ENCODE data around the gene ABCC2.
"Not testable (repeated sequence)": the region's sequence is repeated elsewhere in the genome, so short reads cannot be mapped to it uniquely, and the experiment has no call there.

Gene ABCC2

DNA sequence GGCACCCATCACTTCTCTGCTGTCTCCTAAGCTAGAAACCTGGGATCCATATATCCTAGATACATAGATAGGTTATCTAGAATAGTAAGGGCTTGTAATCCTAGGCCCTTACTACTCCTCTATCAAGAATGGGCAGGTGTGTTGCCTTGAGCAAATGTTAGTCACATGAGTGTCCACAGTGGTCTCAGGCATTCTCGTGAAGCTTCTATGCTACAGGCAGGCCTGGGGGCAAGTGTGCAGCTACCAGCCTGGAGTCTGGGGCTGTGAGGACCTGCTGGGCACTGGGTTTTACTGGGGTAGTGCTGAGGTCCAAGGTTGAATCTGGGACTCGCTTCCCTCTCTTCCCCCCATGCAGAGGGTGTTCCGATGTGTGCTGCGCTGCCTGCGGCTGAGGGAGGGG lies 91.4 kb downstream of the ABCC2 start:
- DNase-seq (ENCODE audit: low read depth in 1 of 2, low spot score in 1 of 2) = no peak
- in situ Hi-C loops (cut with HindIII; ENCODE audit: low pct_unique_long_range_greater_than_20kb, low sequenced_read_pairs) = no loop called here
- TF ChIP-seq JUND (IDR thresholded peaks at IDR 0.05; ENCODE audit: low read depth) = no peak

DNA sequence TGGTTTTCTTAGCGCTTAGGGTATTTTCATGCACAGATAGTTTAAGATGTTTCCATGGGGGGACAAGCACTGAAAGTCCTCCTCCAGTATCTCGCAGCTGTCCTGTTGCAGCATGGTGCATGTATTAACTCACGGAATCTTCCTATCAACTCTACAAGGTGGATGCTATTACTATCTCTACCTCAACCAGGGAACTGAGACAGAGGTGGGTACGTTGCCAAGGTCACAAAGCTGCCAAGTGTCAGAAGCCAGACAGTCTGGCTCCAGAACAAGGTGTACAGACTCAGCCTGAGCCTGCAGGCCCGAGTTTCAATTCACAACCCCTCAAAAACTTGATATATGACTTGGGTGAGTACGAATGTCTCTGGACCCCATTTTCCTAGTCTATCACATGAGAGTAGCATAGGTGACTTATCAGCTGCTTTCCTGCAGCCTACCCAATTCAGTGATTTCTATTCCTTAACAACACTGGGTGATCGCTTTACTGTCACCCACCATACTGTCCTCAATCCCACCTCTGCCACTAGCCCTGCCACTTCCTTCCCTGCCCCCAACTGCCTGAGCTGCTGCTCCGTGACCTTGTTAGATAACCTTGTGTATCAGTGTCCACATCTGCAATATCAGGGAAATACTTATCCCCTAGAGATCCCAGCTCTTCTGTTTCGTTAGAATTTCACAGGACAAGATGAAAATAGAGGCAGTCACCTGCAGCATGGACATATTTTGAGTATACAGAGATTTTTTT lies 92.1 kb downstream of the ABCC2 start:
- DNase-seq (ENCODE audit: low read depth in 1 of 2, low spot score in 1 of 2) = no peak
- TF ChIP-seq JUND (IDR thresholded peaks at IDR 0.05; ENCODE audit: low read depth) = no peak
- in situ Hi-C loops (cut with HindIII; ENCODE audit: low pct_unique_long_range_greater_than_20kb, low sequenced_read_pairs) = no loop called here

DNA sequence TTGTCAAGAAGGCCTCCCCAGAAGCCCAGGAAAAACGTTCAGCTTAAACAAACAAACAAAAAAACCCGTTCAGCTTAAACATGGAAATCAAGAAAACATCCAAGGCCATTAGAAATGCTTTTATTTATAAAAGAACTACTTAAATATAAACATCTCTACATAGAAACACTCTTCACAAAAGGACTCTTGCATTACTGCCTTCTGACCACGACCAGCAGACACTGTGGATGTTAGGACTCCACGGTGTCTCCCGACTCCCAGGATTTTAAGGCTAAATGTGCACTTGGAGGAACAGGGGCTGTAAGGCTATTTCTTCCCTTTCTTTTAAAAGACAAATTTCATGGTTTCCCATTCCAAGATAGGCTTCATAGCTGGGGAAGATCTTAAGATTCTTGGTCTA lies 93.0 kb downstream of the ABCC2 start:
- no peak for DNase-seq (ENCODE audit: low read depth in 1 of 2, low spot score in 1 of 2)
- no peak for TF ChIP-seq JUND (IDR thresholded peaks at IDR 0.05; ENCODE audit: low read depth)
- in situ Hi-C loops (cut with HindIII; ENCODE audit: low pct_unique_long_range_greater_than_20kb, low sequenced_read_pairs) = no loop called here

DNA sequence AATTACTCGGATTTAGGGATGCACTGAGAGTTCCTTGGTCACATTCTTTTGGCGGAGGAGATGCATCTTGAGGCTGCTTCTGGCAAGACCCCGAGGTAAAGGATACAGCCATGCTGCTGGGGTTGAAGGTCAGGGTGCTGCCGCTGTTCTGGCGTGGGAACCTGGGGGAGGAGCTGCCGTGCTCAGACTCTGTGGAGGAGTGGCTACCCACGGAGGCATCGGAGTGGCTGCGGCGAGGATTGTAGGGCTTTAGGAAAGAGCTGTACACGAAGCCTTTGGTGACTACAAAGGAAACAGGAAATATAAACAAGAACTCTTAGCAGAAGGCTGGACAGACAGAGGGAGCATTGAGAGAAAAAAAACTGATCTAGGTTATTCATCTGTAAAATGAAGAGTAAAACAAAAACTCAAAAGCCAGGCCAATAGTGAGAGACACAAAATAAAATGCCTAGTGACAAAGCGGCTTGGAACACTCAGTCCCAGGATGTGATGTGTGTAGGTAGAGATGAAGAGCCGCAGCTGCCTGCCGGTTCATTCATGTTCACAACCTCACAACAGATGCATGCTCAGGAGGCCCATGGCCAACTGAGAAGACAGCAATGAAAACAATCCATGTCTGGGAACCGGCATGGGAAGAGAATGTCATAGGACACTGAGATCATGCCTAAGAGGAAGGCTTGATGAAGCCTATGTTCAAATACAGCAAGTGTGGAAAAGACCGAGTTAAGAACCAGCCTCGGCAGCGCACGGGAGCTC lies 97.8 kb downstream of the ABCC2 start:
- TF ChIP-seq JUND (IDR thresholded peaks at IDR 0.05; ENCODE audit: low read depth) = no peak
- DNase-seq (ENCODE audit: low read depth in 1 of 2, low spot score in 1 of 2) = no peak
- in situ Hi-C loops (cut with HindIII; ENCODE audit: low pct_unique_long_range_greater_than_20kb, low sequenced_read_pairs) = no loop called here

DNA sequence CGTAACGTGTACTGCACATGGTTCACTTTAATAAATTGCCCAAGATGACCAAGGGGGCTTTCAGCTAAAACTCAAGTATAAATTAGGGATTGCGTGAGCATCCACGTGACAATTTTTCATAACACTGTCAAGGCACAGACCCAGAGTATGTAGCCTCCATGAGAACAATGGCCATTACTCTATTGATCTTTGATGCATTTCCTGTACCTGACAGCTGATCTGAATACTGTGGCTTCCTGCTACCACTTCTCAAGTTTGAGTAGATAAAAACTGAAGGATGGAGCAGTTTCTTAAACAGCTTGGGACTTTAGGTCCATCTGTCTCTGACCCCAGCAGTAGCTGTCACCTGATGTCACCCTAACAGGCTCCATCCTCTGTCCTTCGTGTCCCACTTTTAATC lies 98.9 kb downstream of the ABCC2 start:
- in situ Hi-C loops (cut with HindIII; ENCODE audit: low pct_unique_long_range_greater_than_20kb, low sequenced_read_pairs) = no loop called here
- no peak for DNase-seq (ENCODE audit: low read depth in 1 of 2, low spot score in 1 of 2)
- TF ChIP-seq JUND (IDR thresholded peaks at IDR 0.05; ENCODE audit: low read depth) = no peak

DNA sequence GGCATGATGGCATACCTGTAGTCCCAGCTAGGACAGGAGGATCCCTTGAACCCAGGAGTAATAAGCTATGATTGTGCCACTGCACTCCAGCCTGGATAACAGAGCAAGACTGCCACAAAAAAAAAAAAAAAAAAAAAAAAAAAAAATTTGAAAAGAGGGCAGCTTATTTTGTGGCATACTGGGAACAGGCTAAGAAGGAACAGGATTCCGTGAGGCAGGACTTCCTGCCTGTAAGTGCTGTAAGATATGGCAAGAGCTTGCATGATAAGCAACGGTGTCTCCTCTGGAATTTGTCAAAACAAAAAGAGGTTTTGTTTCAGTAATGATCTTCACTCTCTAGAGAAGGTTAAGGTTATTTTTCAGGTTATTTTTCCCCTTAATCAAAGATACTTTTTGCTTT lies 101.1 kb downstream of the ABCC2 start:
- in situ Hi-C loops (cut with HindIII; ENCODE audit: low pct_unique_long_range_greater_than_20kb, low sequenced_read_pairs) = no loop called here
- no peak for TF ChIP-seq JUND (IDR thresholded peaks at IDR 0.05; ENCODE audit: low read depth)
- no peak for DNase-seq (ENCODE audit: low read depth in 1 of 2, low spot score in 1 of 2)

DNA sequence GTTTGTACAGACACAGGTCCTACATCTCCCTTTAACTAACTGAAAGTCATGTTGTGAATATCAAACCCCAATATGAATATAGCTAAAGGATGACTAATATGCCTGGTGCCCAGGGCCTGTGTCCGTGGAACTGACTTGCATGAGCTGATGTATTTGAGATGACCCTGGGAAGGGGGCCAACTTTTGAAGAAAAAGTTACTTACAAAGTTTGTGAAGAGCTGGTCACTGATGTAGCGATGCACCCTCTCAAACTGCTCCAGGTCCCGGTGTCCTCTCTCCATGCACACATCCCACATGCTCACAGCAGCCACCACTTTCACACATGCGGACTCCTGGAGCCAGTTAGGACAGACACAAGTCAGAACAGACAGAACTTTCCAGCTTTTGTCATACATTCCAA lies 106.2 kb downstream of the ABCC2 start:
- DNase-seq (ENCODE audit: low read depth in 1 of 2, low spot score in 1 of 2) = no peak
- in situ Hi-C loops (cut with HindIII; ENCODE audit: low pct_unique_long_range_greater_than_20kb, low sequenced_read_pairs) = no loop called here
- TF ChIP-seq JUND (IDR thresholded peaks at IDR 0.05; ENCODE audit: low read depth) = no peak

DNA sequence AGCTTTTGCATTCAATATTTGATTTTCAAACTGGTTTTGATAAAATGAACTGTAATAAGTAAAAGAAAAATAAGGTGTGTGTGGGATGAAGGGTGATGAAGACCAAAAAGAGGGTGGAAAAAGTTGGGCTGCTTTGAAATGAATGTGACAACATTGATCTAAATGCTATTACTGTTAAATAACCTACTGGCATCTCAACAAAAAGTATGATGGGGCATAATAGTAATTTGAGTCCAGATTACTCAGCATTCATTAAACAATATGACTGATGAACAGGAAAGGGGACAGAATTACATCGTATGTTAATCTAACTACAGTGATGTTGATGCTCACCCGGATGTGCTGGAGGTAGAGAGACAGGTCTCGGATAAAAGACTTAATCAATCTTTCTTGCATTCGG lies 112.2 kb downstream of the ABCC2 start:
- no peak for DNase-seq (ENCODE audit: low read depth in 1 of 2, low spot score in 1 of 2)
- in situ Hi-C loops (cut with HindIII; ENCODE audit: low pct_unique_long_range_greater_than_20kb, low sequenced_read_pairs) = no loop called here
- TF ChIP-seq JUND (IDR thresholded peaks at IDR 0.05; ENCODE audit: low read depth) = no peak

DNA sequence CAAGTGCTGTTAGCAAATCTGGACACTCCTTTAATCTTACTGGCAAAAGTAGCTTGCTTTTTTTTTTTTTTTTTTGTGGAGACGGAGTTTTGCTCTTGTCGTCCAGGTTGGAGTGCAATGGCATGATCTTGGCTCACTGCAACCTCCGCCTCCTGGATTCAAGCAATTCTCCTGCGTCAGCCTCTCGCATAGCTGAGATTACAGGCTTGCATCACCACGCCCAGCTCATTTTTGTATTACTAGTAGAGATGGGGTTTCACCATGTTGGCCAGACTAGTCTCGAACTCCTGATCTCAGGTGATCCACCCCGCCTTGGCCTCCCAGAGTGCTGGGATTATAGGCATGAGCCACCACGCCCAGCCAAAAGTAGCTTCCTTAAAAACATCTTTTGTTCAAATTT lies 112.6 kb downstream of the ABCC2 start:
- DNase-seq (ENCODE audit: low read depth in 1 of 2, low spot score in 1 of 2); in situ Hi-C loops (cut with HindIII; ENCODE audit: low pct_unique_long_range_greater_than_20kb, low sequenced_read_pairs): not testable (repeated sequence)

DNA sequence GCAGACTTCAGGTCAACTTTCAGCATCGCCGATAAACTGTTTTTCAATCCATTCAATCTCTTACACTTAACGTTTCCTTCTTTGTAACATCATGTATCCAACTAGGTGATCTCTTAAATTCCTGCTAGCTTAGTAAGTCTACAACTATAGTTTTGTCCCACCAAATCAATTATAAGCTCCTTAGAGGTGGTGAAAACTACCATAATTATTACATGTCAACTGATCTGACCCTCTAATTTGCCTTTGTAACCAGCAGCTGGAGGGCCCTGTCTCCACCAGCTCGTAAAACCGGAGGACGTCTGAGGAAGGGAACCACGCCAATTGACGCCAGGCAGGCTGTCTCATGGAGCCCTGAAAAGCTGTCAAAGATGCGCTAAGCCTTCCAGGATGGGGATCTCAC lies 113.4 kb downstream of the ABCC2 start:
- in situ Hi-C loops (cut with HindIII; ENCODE audit: low pct_unique_long_range_greater_than_20kb, low sequenced_read_pairs) = no loop called here
- DNase-seq (ENCODE audit: low read depth in 1 of 2, low spot score in 1 of 2) = no peak
- TF ChIP-seq JUND (IDR thresholded peaks at IDR 0.05; ENCODE audit: low read depth) = no peak

Data from T47D (cell line).